Measurements from ENCODE around the gene OGFR. TPM values are rescaled to one million over a fixed set of nuclear protein-coding genes. Genes with fewer than 3 reads are reported as not detected.

The OGFR gene
- total RNA-seq, 1 experiment from 2014 or later: 47.3 TPM

DNA sequence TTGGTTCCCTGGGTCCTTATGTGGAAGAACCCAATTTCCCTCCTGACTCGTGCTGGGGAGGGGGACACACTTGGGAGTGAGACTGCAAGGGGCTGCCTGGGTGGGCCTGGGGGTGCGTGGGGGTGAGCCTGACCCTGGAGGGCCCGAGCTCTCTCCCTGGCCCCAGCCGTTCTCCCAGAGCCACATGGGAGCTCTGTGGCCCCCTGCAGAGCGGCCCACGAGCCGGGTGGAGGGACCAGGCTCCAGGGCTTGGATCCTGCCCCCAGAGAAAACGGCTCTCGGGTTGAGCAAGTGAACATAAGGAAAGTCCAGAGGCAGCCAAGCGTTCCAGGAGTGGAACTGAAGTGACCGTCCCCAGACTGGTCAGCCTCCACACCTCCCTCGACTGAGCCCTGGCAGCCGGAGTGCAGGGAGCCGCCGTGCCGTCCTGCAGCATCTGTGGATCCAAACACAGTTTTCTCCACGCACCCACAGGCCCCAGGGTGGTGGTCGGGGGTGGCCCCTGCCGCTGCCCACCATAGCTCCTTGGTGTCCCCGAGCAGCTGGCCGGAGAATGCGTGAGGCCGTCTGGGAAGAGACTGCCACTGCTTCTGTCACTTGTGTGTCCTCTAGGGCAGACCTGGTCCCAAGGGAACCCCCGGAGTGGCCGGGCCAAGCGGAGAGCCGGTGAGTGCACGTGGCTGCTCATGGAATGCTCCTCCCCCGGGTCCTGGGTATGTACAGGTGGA, 22.8 kb downstream of the OGFR start:
- Histone ChIP-seq H3K27me3 (ENCODE audit: control insufficient read depth, insufficient read depth, low read length) (no peaks in the 10 kb centered on the region), H3K9me3 (ENCODE audit: control insufficient read depth, insufficient read depth, low read depth, low read length) (no peaks in the 10 kb centered on the region), H3K27ac (ENCODE audit: low read length) (no peak overlapping the region), H3K4me3 (ENCODE audit: low read depth in 2 of 2, low read length in 2 of 2) (no peak overlapping the region), H3K4me1 (ENCODE audit: control insufficient read depth, insufficient read depth, low read length) (peaks cover 20% of the 10 kb centered on the region), H3K36me3 (ENCODE audit: control insufficient read depth, insufficient read depth, low read length) (no peaks in the 10 kb centered on the region)
- no TSS peak for BruUV-seq (replicated peaks)
- ATAC-seq (no peak), DNase-seq (ENCODE audit: low read depth, low spot score) (no peak)
- TF ChIP-seq TCF7L2 (IDR thresholded peaks at IDR 0.05; ENCODE audit: low read depth, low read length): no peak
- TF ChIP-seq, protein P1, sequence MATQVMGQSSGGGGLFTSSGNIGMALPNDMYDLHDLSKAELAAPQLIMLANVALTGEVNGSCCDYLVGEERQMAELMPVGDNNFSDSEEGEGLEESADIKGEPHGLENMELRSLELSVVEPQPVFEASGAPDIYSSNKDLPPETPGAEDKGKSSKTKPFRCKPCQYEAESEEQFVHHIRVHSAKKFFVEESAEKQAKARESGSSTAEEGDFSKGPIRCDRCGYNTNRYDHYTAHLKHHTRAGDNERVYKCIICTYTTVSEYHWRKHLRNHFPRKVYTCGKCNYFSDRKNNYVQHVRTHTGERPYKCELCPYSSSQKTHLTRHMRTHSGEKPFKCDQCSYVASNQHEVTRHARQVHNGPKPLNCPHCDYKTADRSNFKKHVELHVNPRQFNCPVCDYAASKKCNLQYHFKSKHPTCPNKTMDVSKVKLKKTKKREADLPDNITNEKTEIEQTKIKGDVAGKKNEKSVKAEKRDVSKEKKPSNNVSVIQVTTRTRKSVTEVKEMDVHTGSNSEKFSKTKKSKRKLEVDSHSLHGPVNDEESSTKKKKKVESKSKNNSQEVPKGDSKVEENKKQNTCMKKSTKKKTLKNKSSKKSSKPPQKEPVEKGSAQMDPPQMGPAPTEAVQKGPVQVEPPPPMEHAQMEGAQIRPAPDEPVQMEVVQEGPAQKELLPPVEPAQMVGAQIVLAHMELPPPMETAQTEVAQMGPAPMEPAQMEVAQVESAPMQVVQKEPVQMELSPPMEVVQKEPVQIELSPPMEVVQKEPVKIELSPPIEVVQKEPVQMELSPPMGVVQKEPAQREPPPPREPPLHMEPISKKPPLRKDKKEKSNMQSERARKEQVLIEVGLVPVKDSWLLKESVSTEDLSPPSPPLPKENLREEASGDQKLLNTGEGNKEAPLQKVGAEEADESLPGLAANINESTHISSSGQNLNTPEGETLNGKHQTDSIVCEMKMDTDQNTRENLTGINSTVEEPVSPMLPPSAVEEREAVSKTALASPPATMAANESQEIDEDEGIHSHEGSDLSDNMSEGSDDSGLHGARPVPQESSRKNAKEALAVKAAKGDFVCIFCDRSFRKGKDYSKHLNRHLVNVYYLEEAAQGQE (IDR thresholded peaks at IDR 0.05; ENCODE audit: insufficient read depth in 1 of 2, low read depth in 2 of 2, low read length in 1 of 2): no peak
- ChIA-PET CTCF (no interaction called here), POLR2A (no interaction called here)
- in situ Hi-C loops (cut with HindIII; ENCODE audit: low pct_unique_long_range_greater_than_20kb, low sequenced_read_pairs) (no loop called here), intact Hi-C loops (cut with micrococcal nuclease; ENCODE audit: unreplicated experiment) (no loop called here)

DNA sequence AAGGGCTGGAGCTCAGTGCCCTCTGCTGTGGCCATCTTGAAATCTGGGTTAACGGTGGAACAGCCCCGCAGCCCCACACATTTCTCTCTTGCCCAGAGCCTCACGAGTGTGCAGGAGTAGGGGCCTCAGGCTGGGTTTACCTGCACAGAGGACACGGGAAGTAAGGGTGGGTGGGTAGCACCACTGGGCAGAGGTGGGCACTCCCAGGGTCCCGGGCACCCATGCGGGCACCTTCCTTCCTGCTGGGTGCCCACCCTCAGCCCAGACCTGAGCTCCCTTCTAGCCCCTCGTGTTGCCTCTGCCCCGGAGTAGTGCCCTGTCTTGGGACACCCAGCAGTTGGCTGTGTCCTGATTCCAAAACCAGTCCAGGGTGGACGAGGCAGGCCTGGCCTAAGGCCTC, 23.4 kb downstream of the OGFR start:
- Histone ChIP-seq H3K27me3 (ENCODE audit: control insufficient read depth, insufficient read depth, low read length) (no peaks in the 10 kb centered on the region), H3K27ac (ENCODE audit: low read length) (no peak overlapping the region), H3K36me3 (ENCODE audit: control insufficient read depth, insufficient read depth, low read length) (no peaks in the 10 kb centered on the region), H3K9me3 (ENCODE audit: control insufficient read depth, insufficient read depth, low read depth, low read length) (no peaks in the 10 kb centered on the region), H3K4me1 (ENCODE audit: control insufficient read depth, insufficient read depth, low read length) (peaks cover 16% of the 10 kb centered on the region), H3K4me3 (ENCODE audit: low read depth in 2 of 2, low read length in 2 of 2) (no peak overlapping the region)
- CTCF ChIA-PET: no interaction called here
- POLR2A ChIA-PET: no interaction called here
- intact Hi-C loops (cut with micrococcal nuclease; ENCODE audit: unreplicated experiment): no loop called here
- no TSS peak for BruUV-seq (replicated peaks)
- no peak for ATAC-seq
- in situ Hi-C loops (cut with HindIII; ENCODE audit: low pct_unique_long_range_greater_than_20kb, low sequenced_read_pairs): no loop called here
- no peak for DNase-seq (ENCODE audit: low read depth, low spot score)
- TF ChIP-seq, protein P1 (IDR thresholded peaks at IDR 0.05; ENCODE audit: insufficient read depth in 1 of 2, low read depth in 2 of 2, low read length in 1 of 2): no peak
- TF ChIP-seq TCF7L2 (IDR thresholded peaks at IDR 0.05; ENCODE audit: low read depth, low read length) (no peak), SIN3A (IDR thresholded peaks at IDR 0.05; ENCODE audit: borderline replicate concordance, insufficient read depth, low read depth, low read length) (no peak), POLR2AphosphoS5 (IDR thresholded peaks at IDR 0.05; ENCODE audit: low read depth, low read length) (no peak)
- TF ChIP-seq, protein P2, sequence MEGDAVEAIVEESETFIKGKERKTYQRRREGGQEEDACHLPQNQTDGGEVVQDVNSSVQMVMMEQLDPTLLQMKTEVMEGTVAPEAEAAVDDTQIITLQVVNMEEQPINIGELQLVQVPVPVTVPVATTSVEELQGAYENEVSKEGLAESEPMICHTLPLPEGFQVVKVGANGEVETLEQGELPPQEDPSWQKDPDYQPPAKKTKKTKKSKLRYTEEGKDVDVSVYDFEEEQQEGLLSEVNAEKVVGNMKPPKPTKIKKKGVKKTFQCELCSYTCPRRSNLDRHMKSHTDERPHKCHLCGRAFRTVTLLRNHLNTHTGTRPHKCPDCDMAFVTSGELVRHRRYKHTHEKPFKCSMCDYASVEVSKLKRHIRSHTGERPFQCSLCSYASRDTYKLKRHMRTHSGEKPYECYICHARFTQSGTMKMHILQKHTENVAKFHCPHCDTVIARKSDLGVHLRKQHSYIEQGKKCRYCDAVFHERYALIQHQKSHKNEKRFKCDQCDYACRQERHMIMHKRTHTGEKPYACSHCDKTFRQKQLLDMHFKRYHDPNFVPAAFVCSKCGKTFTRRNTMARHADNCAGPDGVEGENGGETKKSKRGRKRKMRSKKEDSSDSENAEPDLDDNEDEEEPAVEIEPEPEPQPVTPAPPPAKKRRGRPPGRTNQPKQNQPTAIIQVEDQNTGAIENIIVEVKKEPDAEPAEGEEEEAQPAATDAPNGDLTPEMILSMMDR (IDR thresholded peaks at IDR 0.05): no peak
